22Rv1 (cell line): Measurements from ENCODE around the gene UBR4.
"Not testable (repeated sequence)": the region's sequence is repeated elsewhere in the genome, so short reads cannot be mapped to it uniquely, and the experiment has no call there.

Source experiments
- H3K27ac ChIP-seq: fragments of 450-650 bp; 2 replicates; pipeline ENCODE4 v1.5.1; 2017
- CTCF ChIP-seq: fragments of 450-650 bp; IDR thresholded peaks from 2 replicates; pipeline ENCODE4 v1.5.1; 2017; ENCODE audit warnings: mild to moderate bottlenecking
- ZFX ChIP-seq: fragments of 450-650 bp; IDR thresholded peaks from 2 replicates; pipeline ENCODE4 v1.6.1; 2017; ENCODE audit warnings: antibody characterized with exemption, borderline replicate concordance

The UBR4 gene

GRCh38 chr1:19229229-19229628 lies 19.2 kb upstream of the UBR4 start:
- TF ChIP-seq ZFX = no peak
- TF ChIP-seq CTCF = no peak
- H3K27ac ChIP-seq = no peak overlapping the region

DNA sequence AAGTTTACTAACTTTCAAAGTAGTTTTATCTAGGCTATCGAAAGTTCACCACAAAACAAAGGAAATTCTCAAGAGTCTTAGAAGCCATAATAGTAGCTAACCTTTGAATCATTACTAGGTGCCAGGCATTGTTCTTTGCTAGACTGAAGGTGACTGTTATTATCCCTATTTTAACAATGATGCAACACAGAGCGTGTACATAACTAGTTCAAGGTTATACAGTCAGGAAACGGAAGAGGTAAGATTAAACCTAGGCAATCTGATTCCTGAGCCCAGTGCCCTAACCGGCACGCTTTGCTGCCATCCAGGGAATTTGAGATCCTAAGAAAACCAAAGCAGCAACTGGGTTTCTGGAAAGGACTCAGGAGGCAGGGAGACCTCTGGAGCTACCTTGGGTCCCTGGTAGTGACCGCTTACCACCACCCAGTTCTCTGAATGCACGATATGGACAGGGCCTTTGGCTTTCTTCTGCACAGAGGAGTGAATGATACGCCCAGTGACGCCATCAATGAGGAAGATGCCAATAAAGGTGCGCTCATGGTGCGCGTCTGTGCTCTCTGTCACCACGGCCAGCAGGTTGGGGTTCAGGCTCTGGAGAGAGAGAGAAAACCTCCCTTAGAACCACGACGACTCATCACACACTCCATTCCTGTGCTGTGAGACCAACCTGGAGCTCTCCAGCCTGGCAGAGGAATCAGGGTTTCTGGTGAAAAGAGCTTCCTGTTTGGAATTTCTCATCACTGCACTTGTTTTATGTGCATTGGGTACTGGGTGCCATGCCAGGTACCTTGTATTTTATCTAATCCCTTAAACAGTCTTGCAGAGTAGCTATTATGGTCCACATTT lies 13.1 kb upstream of the UBR4 start:
- no peak overlapping the region for H3K27ac ChIP-seq
- TF ChIP-seq ZFX (no peak), CTCF (no peak)

DNA sequence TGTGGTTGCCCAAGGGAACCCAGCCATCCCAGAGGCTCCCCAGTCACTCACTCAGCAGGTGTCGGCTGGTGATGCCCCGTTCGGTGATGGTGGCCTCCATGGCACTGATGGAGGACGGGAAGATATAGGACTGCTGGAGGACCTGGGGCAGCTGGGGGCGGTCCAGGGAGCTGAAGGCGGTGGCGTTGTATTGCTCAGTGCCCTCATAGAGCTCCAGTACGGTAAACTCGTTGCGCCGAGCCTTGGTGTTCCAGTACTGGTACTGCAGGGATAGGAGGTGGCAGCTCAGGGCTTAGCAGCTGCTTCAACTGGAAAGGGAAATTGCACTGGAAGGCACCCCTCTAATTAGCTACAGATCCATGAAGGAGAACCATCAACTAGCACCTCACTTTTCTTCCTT lies 12.5 kb upstream of the UBR4 start:
- no peak overlapping the region for H3K27ac ChIP-seq
- TF ChIP-seq ZFX (no peak), CTCF (no peak)

DNA sequence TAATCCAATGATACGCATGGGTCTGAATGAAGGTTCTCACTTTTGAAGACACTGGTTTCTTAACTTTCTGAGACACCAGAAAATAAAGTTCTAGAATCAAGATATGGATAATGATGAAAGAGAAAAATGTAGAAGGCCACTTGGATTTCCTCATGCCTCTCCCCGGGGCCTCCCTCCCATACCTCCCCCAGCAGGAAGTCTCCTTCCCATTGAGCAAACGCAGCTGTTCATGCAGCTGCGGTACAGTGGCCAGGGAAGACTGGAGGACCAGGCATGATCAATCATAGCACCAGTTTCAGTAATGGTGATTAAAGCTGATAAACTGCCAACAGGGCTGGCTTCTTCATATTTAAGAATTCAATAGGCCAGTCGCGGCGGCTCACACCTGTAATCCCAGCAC lies 10.9 kb upstream of the UBR4 start:
- TF ChIP-seq ZFX (no peak), CTCF (no peak)
- no peak overlapping the region for H3K27ac ChIP-seq

DNA sequence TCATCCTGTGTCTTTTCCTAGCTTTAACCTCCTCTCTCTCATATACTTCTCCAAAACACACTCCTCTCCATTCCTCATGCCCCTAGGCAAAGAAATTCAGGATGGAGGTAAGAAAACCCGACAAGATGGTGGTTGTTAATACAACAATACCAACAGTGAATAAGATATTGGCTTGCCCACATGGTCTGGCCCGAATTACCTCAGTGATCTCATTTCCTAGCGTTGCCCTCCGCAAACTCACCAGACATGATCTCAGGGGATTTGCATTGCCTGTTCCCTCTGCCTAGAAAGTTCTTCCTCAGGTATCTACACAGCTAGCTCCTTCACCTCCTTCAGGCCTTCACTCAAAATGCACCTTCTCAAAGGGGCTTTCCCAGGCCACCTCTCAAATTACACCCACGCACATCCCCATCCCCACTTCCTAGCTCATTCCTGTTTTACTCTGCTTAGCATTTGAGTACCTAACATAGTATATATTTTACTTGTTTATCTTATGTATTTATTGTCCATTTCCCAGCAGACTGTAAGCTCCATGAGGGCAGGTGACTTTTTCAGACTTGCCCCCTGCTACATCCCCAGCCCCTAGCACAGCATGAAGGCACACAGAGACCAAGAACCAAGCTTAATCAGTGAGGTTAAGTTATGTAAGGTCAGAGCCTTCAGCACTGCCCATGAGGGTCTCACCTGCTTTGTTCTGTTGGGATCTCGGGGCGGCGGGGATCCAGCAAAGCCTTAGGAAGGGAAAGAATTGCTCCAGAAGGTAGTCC lies 10.2 kb upstream of the UBR4 start:
- TF ChIP-seq CTCF (no peak), ZFX (no peak)
- no peak overlapping the region for H3K27ac ChIP-seq

GRCh38 chr1:19219451-19219850 lies 9.4 kb upstream of the UBR4 start:
- TF ChIP-seq CTCF = no peak
- no peak for TF ChIP-seq ZFX
- no peak overlapping the region for H3K27ac ChIP-seq

DNA sequence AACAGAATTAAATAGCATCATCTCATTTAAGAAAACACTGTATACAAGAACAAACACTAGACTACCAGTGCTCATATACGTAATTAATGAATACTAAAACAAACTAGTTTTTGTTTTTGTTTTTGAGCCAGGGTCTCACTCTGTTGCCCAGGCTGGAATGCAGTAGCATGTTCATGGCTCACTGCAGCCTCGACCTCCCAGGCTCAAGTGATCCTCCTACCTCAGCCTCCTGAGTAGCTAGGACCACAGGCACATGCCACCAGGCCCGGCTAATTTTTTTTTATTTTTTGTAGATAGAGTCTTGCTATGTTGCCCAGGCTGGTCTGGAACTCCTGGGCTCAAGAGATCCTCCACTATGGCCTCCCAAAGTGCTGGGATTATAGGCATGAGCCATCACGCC lies 6.5 kb upstream of the UBR4 start:
- H3K27ac ChIP-seq = not testable (repeated sequence)
